ENCODE data around the gene TCF7L1. TPM values are rescaled to one million over a fixed set of nuclear protein-coding genes. Genes with fewer than 3 reads are reported as not detected.
A peak's percentile ranks its signal among the peaks of the same experiment; 100 is the strongest.
"Not testable (repeated sequence)": the region's sequence is repeated elsewhere in the genome, so short reads cannot be mapped to it uniquely, and the experiment has no call there.

The TCF7L1 gene
- total RNA-seq, 1 donor from 2014 or later = 6.6 TPM

DNA sequence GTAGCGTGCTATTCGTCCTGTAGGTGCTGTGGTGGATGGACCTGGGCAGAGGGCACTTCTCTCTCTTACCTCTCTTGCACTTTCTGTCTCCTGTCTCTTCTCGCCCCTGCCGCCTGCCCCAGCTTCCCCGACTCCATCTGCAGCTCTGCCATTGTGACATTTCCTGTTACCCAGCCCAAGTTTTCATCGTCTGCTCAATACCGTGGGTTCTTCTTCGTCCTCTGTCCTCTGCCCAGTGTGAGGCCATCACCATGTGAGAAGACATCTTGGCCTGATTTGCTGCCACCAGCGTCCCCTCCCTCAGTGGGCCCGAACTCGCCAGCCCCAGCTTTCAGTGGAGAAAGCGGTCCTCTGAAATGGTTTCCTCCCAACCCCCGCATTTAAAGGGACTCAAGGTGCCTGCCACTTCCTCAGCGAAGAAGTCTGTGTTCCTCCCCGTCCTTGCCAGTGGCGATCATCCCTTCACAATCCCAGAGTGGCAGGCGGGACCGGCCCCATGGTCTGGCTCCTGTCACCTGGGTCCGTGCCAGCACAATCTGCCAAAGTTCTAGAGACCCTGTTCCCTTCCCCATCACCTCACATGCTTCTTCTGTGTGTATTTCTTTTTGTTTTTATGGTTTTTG lies 176.6 kb downstream of the TCF7L1 start:
- peaks cover 7% of the 10 kb centered on the region for H3K27me3 Mint-ChIP-seq (ENCODE audit: unreplicated experiment)
- no peaks in the 10 kb centered on the region for H3K36me3 Mint-ChIP-seq (ENCODE audit: unreplicated experiment)
- H3K4me1 Mint-ChIP-seq (ENCODE audit: low read depth, unreplicated experiment) = peaks cover 38% of the 10 kb centered on the region
- H3K4me3 Mint-ChIP-seq (ENCODE audit: unreplicated experiment) = peak overlapping the region; percentile 5
- no peak for DNase-seq
- TF ChIP-seq, protein P1, sequence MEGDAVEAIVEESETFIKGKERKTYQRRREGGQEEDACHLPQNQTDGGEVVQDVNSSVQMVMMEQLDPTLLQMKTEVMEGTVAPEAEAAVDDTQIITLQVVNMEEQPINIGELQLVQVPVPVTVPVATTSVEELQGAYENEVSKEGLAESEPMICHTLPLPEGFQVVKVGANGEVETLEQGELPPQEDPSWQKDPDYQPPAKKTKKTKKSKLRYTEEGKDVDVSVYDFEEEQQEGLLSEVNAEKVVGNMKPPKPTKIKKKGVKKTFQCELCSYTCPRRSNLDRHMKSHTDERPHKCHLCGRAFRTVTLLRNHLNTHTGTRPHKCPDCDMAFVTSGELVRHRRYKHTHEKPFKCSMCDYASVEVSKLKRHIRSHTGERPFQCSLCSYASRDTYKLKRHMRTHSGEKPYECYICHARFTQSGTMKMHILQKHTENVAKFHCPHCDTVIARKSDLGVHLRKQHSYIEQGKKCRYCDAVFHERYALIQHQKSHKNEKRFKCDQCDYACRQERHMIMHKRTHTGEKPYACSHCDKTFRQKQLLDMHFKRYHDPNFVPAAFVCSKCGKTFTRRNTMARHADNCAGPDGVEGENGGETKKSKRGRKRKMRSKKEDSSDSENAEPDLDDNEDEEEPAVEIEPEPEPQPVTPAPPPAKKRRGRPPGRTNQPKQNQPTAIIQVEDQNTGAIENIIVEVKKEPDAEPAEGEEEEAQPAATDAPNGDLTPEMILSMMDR (IDR thresholded peaks at IDR 0.05; ENCODE audit: partially characterized antibody, unreplicated experiment) = no peak
- H3K9me3 Mint-ChIP-seq (ENCODE audit: unreplicated experiment) = peaks cover 8% of the 10 kb centered on the region
- peak overlapping the region; percentile 84 for H3K27ac Mint-ChIP-seq (ENCODE audit: unreplicated experiment)

DNA sequence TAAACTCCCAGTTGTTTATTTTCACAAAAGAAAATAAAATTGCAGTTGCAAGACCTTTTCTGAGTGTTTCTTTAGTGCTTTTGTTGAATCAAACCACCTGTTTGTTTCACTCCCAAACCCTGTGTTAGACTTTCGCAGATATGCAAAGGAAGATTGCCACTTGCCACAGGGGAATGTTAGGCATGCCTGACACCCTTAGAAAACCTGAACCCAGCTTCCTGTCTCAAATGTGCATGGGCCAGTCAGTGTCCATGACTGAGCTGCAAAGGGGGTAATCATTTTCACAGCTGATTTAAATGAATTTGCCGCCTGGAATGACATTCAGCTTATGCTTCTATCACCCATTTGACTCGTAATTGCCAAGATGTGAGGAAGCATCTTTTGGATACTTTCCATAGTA lies 177.1 kb downstream of the TCF7L1 start:
- H3K27ac Mint-ChIP-seq (ENCODE audit: unreplicated experiment) = no peak overlapping the region
- H3K27me3 Mint-ChIP-seq (ENCODE audit: unreplicated experiment) = peaks cover 7% of the 10 kb centered on the region
- no peaks in the 10 kb centered on the region for H3K36me3 Mint-ChIP-seq (ENCODE audit: unreplicated experiment)
- TF ChIP-seq, protein P1 (IDR thresholded peaks at IDR 0.05; ENCODE audit: partially characterized antibody, unreplicated experiment) = no peak
- no peak for DNase-seq
- H3K9me3 Mint-ChIP-seq (ENCODE audit: unreplicated experiment) = peaks cover 8% of the 10 kb centered on the region
- H3K4me3 Mint-ChIP-seq (ENCODE audit: unreplicated experiment) = no peak overlapping the region
- H3K4me1 Mint-ChIP-seq (ENCODE audit: low read depth, unreplicated experiment) = peaks cover 36% of the 10 kb centered on the region

DNA sequence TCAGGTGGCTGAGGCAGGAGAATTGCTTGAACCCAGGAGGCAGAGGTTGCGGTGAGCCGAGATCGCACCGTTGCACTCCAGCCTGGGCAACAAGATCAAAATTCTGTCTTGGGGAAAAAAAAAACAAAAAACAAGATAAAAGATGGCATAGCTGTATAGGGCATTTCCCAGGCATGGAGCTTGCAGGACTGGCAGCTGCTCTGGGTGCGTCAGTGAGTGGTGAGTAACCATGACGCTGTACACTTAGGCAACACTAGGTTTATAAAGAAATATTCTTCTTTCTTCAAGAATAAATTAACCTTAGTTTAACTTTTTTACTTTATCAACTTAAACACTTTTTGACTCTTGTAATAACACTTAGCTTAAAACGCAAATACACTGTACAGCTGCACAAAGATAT lies 179.2 kb downstream of the TCF7L1 start:
- Mint-ChIP-seq H3K9me3 (ENCODE audit: unreplicated experiment) (peaks cover 5% of the 10 kb centered on the region), H3K4me1 (ENCODE audit: low read depth, unreplicated experiment) (peaks cover 32% of the 10 kb centered on the region), H3K27me3 (ENCODE audit: unreplicated experiment) (peaks cover 7% of the 10 kb centered on the region), H3K36me3 (ENCODE audit: unreplicated experiment) (no peaks in the 10 kb centered on the region), H3K27ac (ENCODE audit: unreplicated experiment) (no peak overlapping the region), H3K4me3 (ENCODE audit: unreplicated experiment) (no peak overlapping the region)
- DNase-seq = no peak
- TF ChIP-seq, protein P1 (IDR thresholded peaks at IDR 0.05; ENCODE audit: partially characterized antibody, unreplicated experiment) = no peak

DNA sequence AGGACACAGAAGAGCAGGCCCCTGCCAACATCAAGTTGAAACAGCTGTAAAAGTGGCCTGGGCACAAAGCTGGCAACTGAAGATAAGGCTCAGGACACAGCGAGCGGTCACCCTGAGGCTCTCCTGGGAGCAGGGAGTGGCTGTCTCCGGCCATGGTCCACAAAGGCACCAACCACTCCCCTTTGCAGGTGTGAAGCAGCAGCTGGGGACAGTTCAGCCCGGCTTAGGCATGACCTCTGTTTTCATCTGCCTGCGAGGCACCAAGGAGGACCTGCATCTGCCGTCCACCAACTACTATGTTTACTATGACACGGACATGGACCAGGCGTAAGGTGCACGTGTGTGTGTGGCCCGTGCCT lies 181.7 kb downstream of the TCF7L1 start:
- H3K4me1 Mint-ChIP-seq (ENCODE audit: low read depth, unreplicated experiment) = peaks cover 23% of the 10 kb centered on the region
- H3K27me3 Mint-ChIP-seq (ENCODE audit: unreplicated experiment) = peaks cover 4% of the 10 kb centered on the region
- TF ChIP-seq, protein P1 (IDR thresholded peaks at IDR 0.05; ENCODE audit: partially characterized antibody, unreplicated experiment) = no peak
- H3K36me3 Mint-ChIP-seq (ENCODE audit: unreplicated experiment) = no peaks in the 10 kb centered on the region
- H3K27ac Mint-ChIP-seq (ENCODE audit: unreplicated experiment) = no peak overlapping the region
- H3K4me3 Mint-ChIP-seq (ENCODE audit: unreplicated experiment) = no peak overlapping the region
- no peak for DNase-seq
- H3K9me3 Mint-ChIP-seq (ENCODE audit: unreplicated experiment) = peaks cover 3% of the 10 kb centered on the region

DNA sequence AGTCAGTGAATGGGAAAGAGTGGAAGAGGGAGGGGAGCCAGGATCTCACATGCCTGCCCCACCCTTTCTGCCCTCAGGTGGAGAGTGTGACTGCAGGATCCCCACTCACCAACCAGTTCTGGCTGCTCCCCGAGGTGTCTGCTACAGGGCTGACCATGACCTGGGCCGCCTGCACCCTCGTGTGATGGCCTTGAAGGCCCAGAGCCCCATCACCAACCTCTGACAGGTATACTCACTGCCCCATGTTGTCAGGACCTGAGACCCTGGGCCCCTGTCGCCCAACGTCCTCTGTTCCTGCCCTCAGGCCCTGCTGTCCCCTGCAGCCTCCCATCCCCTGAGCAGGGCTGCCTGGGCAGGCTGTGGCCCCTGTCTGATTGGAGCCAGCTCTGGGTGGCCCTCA lies 182.7 kb downstream of the TCF7L1 start:
- not testable (repeated sequence) for H3K36me3 Mint-ChIP-seq (ENCODE audit: unreplicated experiment); H3K4me3 Mint-ChIP-seq (ENCODE audit: unreplicated experiment); H3K27me3 Mint-ChIP-seq (ENCODE audit: unreplicated experiment); DNase-seq; H3K9me3 Mint-ChIP-seq (ENCODE audit: unreplicated experiment); H3K27ac Mint-ChIP-seq (ENCODE audit: unreplicated experiment)
- H3K4me1 Mint-ChIP-seq (ENCODE audit: low read depth, unreplicated experiment) = peaks cover 17% of the 10 kb centered on the region

All from glutamatergic neuron (in vitro differentiated cells).